HG03571 (cell line): ENCODE results near the gene CDKAL1.
"Not testable (repeated sequence)": the region's sequence is repeated elsewhere in the genome, so short reads cannot be mapped to it uniquely, and the experiment has no call there.

ENCODE experiments used
- ATAC-seq: cut with Tn5 transposase; IDR thresholded peaks from one replicate; pipeline ENCODE4 v1.9.1; 2021; ENCODE audit not compliant: unreplicated experiment

CDKAL1 gene

DNA sequence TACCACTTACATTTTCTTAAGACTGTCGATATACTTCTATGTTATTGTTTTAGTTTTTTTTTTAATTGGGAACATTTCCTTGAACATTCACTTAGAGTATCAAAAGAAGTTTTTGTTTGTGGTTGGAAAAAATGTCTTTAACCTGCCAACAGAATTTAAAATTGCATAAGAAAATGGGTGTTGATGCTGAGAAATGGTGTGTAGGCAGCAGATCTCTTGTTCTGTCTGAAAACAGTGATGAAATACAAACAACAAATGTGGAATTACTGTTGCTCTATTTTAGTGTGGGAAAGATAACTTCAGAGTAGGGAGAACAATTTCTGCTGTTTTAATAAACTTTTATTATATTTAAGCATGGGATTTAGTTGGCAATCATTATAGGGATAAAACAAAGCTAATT, 293.5 kb downstream of the CDKAL1 start:
- no peak for ATAC-seq

DNA sequence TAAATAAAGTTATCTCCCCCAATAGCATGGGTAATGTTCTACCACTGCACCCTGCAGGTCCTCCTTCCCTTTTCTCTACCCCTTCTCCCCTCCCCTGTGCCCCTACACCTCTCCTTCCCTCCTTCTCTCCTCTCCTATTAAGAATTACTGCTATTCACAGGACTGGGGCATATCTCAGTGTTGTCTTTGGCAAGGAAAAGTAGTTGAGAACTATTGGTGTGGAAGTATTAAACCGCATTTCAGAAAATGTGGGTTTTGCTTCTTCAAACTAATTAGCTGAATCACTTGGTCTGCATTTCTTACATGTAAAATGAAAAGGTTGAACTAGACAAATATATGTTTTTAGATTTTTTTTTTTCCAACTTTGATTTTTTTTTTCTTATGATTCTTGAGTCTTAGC, 296.3 kb downstream of the CDKAL1 start:
- no peak for ATAC-seq

- not testable (repeated sequence) for ATAC-seq
Observed at GRCh38 chr6:20831251-20831650, 297.0 kb downstream of the CDKAL1 start.

GRCh38 chr6:20833881-20834515, 299.7 kb downstream of the CDKAL1 start:
- no peak for ATAC-seq

GRCh38 chr6:20835315-20836010, 301.2 kb downstream of the CDKAL1 start:
- ATAC-seq = no peak

DNA sequence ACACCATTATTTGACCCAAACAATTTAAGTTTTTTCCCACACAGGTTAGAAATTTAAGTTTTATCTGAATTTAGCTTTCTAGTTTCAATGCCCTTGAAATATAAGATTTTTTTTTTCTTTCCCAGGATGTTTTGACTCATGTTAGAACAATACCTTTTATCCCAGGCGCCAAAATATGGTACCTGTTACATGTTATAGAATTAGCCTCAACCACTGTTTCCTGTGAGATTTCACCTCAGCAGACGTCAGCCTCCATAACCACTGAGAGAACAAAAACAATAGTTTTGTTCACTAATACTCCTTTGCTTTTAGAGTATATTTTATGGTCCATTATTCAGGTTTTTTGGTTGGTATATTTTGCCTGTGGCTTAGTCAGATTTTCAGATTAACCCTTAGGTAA, 302.9 kb downstream of the CDKAL1 start:
- no peak for ATAC-seq

DNA sequence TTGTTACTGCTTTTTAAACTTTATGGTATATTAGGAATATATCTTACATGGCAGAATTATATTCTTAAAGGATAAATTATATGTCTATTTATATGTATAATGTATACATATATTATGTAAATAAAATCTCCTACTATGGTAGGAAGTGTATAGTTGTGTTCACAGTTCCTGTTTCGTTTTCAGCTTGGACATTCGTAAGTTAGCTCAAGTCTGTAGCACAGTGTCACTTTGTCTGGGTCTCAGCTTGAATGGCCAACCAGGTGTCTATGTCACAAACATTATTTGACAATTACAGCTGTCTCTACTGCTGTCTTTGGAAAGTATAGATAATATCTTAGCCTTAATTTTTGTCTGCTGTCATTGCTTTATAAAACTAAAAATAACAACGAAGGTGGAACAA, 303.9 kb downstream of the CDKAL1 start:
- no peak for ATAC-seq

DNA sequence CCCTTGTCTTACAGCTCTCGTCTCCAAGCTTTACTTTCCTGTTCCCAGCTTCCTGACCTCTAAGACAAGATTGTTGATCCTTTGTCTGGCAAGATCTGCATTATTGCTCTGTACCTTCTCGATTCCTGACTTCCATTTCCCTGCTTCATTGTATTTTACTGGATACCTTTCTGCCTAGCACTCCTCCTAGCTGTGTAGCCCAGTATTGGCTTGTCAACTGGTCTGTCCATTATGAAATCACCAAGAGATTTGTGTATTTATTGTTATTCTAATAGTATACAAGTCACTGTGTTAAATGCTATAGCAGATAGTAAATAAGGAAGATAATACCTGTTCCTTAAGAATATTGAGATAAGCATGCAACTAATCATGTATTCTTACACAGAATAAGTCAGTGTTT, 305.4 kb downstream of the CDKAL1 start:
- no peak for ATAC-seq

- ATAC-seq = no peak
Observed at GRCh38 chr6:20840675-20841074, 306.4 kb downstream of the CDKAL1 start.

- no peak for ATAC-seq
Observed at GRCh38 chr6:20841806-20842205, 307.5 kb downstream of the CDKAL1 start.

DNA sequence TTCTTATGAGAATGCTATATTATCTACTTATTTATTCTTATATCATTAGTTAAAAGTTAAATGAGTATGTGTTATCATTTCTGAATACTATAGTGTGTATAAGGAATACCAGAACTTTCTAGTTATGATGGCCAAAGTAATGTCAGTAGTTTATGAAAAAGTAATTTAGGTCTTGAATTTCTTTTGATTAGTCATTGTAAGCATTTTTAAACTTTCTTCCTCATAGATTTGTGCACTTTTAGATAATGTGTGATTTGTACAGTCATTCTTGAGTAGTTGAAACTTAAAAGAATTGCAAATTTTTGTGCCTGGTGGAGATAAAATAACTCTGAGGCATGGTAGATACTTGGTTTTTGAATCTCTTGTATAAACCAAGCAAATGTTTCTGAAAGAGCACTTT, 311.3 kb downstream of the CDKAL1 start:
- no peak for ATAC-seq

DNA sequence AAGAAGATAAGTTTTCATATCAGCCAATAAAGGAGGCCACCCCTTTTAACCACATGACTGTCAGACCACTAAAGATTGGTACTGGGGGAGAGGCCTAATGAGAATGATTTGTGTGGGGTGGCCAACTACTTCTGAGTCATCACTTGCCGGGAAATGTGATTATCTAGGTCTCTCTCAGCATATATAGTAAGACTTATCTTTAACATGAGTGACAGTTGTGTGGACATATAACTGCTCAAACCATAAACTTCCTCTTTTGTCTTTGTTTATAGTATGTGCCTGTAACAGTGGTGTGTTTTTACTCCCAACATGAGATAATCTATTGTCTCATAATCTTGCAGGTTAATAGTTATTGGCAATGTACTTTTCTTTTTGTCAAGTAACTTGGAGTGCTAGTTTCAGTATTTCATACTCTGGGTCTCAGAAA, 312.4 kb downstream of the CDKAL1 start:
- ATAC-seq = no peak

DNA sequence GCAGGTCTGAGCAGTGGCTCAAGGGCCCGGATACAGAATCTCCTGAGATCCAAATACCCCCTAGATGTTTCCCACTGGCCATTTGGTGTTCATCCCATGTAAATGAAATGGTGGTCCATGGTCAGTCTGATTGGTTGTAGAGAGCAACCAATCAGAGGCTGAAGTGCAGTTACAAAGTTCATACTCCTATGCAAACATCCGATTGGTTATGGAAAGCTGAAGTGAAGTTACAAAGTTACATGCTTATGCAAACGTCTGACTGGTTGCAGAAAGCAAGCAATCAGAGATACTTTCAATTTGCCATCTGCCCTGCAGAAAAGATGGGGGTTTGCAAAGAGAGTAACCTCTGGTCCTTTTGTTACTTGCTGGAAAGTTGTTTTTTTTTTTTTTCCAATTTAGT, 313.6 kb downstream of the CDKAL1 start:
- ATAC-seq = no peak

GRCh38 chr6:20850686-20851416, 316.6 kb downstream of the CDKAL1 start:
- no peak for ATAC-seq

DNA sequence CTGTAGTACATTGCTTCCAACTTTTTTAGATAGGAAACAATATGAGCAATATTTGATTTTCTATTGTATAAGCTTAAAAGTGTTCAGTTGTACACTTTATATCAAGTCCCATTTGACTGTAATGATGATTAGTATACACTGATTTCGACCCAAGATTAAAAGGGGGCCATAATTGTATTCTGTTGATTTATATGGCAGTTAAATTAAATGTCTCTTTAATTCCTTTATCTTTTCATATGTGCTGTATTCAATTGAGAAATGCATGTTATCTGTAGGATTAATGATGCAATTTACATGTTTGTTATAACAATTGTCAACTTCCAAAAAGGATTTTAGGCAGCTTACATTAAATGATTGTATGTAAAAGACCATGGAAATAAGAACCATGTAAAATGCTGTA, 317.5 kb downstream of the CDKAL1 start:
- ATAC-seq = no peak

GRCh38 chr6:20853828-20854227, 319.6 kb downstream of the CDKAL1 start:
- ATAC-seq = no peak

- no peak for ATAC-seq
Observed at GRCh38 chr6:20856681-20857288, 322.5 kb downstream of the CDKAL1 start.

DNA sequence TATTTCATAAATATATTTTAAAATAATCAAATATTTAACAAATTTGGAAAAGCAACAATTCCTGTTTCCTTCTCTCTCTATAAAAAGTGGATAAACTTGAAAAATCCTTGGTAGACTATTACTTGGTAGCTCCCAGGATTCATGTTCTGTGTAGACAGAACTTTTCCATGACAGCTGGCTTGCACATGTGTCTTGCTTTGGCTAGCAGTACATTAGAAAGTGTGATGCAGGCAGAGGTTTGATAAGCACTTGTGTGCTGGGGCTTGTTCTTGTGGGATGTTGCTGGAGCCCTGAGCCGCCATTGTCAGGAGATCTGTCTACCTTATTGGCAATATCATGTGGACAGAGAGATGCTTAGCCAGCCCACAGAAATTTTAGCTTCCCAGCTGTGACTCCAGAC, 327.2 kb downstream of the CDKAL1 start:
- ATAC-seq = no peak

DNA sequence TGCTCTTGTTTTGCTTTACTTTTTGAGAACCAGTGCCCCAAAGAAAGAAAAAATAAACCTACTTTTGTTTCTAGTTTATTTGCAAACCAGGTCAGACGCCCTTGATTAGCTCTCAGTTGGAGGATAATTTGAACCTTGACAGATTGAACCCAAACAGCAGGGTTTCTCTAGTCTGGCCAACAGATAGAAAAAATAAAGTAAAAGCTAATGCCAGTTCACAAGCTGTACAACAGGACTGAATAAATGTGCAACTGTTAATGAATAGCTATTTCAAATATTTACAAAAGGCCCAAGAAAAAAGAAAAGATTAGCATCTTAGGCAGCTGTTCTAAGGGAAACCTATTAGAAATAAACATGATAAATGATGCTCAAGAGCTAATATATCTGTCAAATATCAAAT, 331.8 kb downstream of the CDKAL1 start:
- no peak for ATAC-seq

- no peak for ATAC-seq
Observed at GRCh38 chr6:20866935-20867703, 332.9 kb downstream of the CDKAL1 start.
